ENCODE measurements around the gene HGS.
A peak's percentile ranks its signal among the peaks of the same experiment; 100 is the strongest.
"Not testable (repeated sequence)": the region's sequence is repeated elsewhere in the genome, so short reads cannot be mapped to it uniquely, and the experiment has no call there.

Gene HGS

DNA sequence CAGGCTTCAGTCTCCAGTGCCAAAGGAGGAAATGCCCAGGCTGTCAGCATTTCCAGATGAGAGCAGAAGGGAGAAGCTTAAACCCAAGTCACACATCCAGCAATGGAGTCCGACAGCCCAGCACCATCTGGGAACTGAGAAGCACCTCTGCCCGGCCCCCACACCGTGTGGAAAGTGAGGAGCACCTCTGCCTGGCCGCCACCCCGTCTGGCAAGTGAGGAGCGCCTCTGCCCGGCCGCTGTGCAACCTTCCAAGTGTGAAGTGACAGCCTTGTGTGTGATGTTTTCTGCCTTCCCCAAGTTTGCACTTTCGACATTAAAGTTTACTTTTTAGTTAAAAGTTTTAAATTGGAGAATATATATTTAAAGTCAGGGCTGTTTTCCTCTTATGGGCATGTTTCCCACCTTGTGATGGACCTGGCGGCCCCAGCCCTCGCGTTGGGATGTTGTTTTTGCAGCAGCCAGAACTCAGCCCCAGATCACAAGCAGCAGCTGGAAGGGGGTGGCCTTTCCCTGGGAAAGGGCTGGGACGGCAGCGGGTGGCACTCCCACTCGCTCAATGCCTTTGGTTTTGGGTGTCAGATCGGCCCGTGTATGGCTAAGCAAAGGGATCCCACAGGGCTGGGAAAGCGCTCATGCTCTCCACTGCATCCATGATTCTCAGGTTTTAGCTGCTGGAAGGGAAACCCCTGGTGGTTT lies 10.1 kb upstream of the HGS start:
- TF ChIP-seq CTCF (conservative IDR thresholded peaks at IDR 0.05; ENCODE audit: low read length) = no peak
- no peak for DNase-seq (ENCODE audit: low read depth)

DNA sequence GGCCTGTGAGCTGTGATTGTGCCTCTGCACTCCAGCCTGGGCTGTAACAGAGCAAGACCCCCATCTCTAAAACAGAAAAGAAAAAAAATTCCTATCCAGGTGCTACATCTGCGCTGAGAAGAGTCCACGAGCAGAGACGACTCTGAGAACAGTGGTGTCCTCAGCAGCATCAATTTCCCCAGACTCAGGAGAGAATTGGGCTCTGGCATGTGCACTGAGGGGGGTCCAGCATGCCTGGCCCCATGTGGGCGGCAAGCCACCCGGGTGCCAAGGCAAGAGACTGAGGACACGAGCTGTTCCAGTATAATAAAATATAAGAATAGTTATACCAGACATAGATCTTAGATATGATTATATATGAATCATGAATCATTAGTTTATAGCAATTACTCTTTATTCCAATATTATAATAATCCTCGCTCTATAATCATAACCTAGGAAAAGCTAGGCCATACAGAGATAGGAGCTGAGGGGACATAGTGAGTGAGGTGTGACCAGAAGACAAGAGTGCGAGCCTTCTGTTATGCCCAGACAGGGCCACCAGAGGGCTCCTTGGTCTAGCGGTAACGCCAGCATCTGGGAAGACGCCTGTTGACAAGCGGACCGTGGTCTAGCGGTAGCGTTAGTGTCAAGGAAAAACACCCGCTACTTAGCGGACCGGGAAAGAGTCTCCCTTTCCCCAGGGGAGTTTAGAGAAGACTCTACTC lies 8.1 kb upstream of the HGS start:
- H3K4me3 ChIP-seq (ENCODE audit: low read length) = not testable (repeated sequence)
- TF ChIP-seq CTCF (conservative IDR thresholded peaks at IDR 0.05; ENCODE audit: low read length) = peak; percentile 51
- peak; percentile 47 for DNase-seq (ENCODE audit: low read depth)

More for the DNA sequence above, 10.1 kb upstream of the HGS start:
- H3K4me3 ChIP-seq (ENCODE audit: low read length) = no peak overlapping the region

DNA sequence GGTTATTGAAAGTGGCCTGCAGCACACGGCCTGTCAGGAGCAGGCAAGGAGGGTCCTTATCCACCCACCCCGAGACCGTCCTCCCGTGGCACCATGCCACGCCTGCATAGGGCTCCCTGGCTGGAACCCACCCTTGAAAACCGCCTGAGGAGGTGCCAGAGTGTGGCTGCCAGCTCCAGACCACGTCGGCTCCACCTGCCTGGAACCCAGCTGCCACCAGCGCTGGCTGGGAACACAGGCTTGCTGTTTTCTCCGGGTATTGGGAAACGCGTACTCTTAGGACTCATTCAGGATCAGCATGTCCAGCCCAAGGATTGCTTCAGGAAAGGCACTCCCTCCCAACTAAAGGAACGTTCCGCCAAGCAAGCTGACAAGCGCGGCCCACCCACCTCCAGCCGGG lies 6.9 kb upstream of the HGS start:
- DNase-seq (ENCODE audit: low read depth) = no peak
- H3K4me3 ChIP-seq (ENCODE audit: low read length) = no peak overlapping the region
- no peak for TF ChIP-seq CTCF (conservative IDR thresholded peaks at IDR 0.05; ENCODE audit: low read length)

- no peak for TF ChIP-seq CTCF (conservative IDR thresholded peaks at IDR 0.05; ENCODE audit: low read length)
- no peak for DNase-seq (ENCODE audit: low read depth)
- no peak overlapping the region for H3K4me3 ChIP-seq (ENCODE audit: low read length)
Measured at GRCh38 chr17:81680150-81680549, 3.7 kb upstream of the HGS start.

- no peak for DNase-seq (ENCODE audit: low read depth)
- H3K4me3 ChIP-seq (ENCODE audit: low read length) = no peak overlapping the region
- TF ChIP-seq CTCF (conservative IDR thresholded peaks at IDR 0.05; ENCODE audit: low read length) = no peak
Measured at GRCh38 chr17:81681672-81682071, 2.1 kb upstream of the HGS start.

- H3K4me3 ChIP-seq (ENCODE audit: low read length) = peak overlapping the region; percentile 84
- no peak for TF ChIP-seq CTCF (conservative IDR thresholded peaks at IDR 0.05; ENCODE audit: low read length)
- no peak for DNase-seq (ENCODE audit: low read depth)
Measured at GRCh38 chr17:81682565-81683207, 1.1 kb upstream of the HGS start.
